ENCODE data around the gene BCAS3.

BCAS3 gene

DNA sequence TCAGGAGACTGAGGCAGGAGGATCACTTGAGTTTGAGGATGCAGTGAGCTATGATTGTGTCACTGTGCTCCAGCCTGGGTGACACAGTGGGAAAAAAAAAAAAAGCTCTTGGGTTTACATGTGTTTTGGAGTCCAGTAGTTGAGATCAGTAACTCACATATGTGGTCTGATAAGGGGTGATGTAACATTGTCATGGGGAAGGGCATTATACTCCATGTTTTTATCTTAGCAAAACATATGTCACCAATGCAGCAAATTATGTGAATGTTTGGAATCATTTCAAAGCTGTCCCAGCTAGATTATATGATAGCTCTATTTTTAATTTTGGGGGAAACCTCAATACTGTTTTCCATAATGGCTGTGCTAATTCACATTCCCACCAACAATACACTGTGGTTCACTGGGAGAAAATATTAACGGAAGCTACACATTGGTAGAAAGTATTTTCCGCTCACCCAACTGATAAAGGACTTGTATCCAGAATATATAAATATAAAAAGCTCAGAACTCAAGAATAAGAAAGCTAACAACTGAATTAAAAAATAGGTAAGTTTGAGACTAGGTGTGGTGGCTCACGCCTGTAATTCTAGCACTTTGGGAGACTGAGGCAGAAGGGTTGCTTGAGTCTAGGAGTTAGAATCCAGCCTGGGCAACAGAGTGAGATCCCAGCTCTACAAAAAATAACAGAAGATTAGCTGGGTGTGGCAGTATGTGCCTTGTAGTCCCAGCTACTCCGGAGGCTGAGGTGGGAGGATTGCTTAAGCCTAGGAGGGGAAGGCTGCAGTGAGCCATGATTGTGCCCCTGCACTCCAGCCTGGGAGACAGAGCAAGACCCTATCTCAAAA lies 497.9 kb downstream of the BCAS3 start:
- DNase-seq = no peak

DNA sequence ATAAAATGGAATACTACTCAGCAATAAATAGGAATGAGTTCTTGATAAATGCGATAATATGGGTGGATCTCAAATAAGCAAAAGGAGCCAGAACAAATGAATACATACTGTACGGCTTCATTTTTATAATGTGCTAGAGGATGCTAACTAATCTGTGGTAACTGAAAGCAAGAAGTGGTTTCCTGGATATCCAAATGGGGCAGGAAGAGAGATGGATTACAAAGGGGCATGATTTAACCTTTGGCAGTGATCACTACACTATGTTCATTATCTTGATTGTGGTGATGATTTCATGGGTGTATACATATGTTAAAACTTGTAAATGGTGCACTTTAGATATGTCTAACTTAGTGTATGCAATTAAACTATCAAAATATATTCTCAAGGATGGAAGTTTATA lies 499.7 kb downstream of the BCAS3 start:
- no peak for DNase-seq

DNA sequence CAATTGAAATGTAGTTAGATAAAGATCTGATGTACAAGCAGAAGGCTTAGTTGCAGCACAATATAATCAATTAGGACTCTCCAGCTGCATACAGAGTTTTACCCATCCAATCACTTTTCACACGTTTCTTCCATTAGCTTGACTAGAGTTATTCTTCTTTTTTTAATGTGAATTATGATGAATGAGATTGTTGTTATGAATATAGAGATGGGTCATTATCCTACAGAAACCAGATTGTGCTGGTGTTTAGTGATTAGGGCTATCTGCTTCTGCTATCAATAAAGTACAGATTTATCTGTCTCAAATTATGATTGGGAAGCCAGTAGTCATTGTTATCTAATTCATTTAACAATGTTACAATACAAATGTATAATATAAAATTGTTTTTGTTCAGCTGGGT lies 500.6 kb downstream of the BCAS3 start:
- DNase-seq = no peak

- DNase-seq = no peak
These were observed 501.7 kb downstream of the BCAS3 start for GRCh38 chr17:61179380-61179806.

- no peak for DNase-seq
These were observed 506.1 kb downstream of the BCAS3 start for GRCh38 chr17:61183793-61184192.

DNA sequence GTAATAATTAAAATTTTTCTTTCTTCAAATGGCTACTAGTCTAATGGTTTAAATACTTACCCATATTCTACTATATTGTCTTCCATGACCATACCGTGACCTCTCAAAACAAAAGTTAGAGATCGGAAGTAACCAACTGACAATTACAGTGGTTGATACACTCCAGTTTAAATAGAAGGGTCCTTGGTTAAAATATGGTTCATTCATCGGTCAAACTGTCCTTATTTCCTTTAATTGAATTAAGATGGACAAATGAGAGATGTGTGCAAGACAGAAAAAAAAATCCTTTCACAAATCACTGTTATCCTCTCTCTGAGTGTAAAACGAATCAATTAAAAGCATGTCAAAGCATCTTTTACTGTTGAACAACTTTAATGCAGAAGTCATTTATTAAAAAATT lies 507.7 kb downstream of the BCAS3 start:
- no peak for DNase-seq

DNA sequence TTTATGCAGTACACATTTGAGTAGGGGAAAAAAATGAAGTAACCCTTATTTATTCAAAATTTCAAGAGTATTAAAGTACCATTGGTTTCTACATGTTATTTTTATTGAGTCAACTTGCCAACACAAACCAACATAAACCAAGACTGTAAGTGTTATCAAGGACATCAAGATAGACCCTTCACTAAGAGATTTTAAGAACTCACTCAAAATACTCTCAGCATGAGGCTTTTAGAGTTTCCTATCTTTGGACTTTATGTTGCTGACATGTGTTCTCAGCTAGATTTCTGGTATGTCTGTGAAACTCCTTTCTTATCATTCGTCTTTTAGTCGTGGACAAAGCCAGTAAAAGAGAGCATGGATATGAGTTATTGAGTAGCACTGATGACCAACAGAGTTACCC lies 509.4 kb downstream of the BCAS3 start:
- no peak for DNase-seq

GRCh38 chr17:61188081-61188480 lies 510.4 kb downstream of the BCAS3 start:
- no peak for DNase-seq

DNA sequence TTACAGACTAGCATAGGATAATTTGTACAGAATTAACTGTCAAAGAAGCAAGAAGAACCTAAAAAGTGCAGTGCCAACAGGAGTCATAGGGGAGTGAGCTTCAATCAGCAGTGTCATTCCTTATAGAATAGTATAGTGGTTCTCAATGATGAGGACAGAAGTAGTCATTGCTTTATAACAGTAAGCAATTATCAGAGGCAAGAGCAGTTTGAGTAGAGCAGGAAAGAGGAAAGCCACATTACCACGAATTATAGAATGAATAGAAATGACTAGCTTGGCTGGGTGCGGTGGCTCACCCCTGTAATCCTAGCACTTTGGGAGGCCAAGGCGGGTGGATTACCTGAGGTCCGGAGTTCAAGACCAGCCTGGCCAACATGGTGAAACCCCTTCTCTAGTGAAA lies 512.3 kb downstream of the BCAS3 start:
- DNase-seq = no peak

DNA sequence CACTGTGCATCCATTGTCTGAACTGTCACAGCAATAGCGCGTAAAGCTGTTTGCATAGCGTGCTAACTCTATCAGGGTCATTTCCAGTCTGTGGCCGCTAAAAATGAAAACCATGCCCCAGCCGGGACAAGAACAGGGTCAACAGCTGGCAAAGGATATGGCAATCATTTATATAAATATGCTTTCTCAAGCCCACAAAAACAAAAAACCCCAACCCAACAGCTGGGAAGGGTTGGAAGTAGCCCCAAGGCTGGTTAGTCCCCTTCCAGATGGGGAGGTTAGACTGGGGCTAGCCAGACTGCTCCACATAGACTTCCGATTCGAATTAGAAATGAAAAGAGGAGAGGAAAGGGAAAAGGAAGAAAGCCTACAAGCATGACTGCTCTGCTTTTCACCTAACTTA lies 518.7 kb downstream of the BCAS3 start:
- DNase-seq = no peak

DNA sequence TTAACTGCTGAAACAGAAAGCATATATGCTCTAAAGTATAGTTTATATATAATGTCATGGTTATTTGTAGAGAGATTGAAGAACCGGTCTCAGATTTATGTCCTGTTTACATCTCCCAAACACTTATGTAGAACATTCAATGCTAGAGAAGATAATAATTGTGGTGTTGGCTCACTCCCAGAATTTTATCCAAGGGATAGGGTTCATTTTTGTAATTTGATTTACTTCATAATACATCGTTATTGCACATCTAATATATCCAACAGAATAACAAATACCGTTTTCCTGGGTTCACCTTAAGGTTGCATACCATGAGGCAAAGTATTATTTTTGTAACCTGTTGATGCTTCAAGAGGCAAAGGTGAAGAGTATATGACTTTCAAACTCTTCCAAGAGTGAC lies 519.1 kb downstream of the BCAS3 start:
- DNase-seq = no peak

DNA sequence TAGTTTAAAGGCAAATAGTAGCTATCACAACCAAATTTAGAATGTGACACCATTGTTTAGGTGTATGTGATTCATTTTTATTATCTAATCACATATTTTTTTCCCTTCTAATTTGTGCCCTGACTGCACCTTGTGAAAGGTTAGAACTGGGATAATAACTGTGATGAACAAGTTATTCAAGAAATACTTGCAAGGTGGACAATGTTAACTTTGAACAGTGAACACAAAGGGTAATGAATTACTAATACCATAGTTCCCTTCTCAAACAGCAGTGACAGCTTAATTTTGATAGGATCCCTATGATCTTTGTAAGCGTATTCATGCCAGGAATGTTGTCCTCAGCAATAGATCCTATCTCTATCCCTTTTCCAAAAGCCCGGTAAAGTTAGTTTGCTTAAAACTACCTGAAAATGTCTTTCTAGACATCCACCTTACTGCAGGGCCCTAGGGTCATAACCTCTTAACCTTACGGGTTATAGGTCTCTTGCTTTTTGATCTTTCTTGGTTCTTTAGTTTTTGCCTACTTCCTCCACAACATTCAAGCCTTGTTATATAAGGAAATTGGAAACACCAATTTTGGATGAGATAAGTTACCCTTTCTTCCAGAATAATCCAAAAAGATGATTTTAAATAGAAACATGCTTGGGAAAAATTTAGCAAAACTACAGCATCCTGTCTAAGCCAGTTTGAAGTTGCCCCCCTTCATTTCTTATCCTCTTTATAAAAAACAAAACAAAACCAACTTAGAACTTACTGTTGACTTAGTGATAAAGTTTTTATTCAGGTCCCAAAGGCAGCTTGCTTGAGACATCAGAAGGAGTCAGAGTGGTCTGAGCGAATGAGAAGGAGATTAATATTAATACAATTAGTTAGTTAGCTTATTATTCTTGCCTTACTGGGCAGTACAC lies 522.0 kb downstream of the BCAS3 start:
- DNase-seq = no peak

DNA sequence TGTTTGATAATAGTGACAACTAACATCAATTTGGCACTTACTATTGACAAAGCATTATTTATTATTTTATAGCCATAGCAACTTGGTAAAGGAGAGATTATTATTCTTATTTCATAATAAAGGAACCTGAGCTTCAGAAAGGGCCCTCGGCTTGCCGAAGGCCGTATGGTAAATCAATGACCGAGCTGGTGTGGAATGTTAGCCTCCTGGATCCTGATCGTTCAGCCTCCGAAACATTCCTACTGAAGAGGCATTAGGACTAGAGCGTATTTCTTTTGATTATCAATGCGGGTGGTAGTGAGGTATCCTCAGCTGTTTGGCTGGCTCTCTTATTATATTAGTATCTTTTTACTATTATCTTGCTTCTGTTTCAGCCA lies 522.7 kb downstream of the BCAS3 start:
- no peak for DNase-seq

GRCh38 chr17:61201211-61201610 lies 523.6 kb downstream of the BCAS3 start:
- no peak for DNase-seq

- DNase-seq = no peak
These were observed 524.9 kb downstream of the BCAS3 start for GRCh38 chr17:61202564-61202963.

GRCh38 chr17:61203671-61204131 lies 526.0 kb downstream of the BCAS3 start:
- no peak for DNase-seq

DNA sequence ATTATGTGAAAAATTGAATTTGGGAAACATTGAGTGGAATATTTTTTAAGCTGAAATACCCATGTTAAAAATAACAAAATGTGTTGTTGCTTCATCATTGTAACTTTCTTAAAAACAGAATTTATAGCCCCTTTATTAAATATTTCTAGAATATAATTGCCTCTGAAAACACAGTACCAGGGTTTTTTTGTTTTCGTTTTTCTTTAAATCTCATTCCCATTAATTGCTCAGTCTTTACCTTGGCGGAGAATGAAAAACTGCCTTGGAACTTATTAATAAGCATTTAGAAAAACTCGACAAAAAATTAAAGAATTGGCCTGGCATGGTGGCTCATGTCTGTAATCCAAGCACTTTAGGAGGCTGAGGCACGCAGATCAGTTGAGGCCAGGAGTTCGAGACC lies 526.8 kb downstream of the BCAS3 start:
- no peak for DNase-seq

GRCh38 chr17:61205401-61205800 lies 527.8 kb downstream of the BCAS3 start:
- no peak for DNase-seq

DNA sequence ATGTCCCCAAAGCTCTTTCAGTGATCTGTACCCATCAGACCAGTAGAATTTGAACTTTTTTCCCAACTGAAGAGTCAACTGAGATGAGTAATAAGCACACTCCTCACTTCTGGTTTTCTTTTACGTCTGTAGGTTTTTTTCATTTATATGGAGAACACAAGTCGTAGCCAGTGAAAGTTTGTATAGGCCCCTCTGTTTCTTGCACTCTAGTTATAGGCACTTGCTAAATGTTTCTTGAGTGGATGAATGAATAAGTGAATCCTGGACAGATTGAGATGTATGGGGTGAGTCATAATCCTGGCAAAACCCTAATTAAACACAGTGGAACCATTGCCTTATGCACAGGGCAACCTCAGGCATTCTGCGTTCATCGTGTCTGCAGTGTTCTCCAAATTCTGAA lies 528.3 kb downstream of the BCAS3 start:
- DNase-seq = no peak

DNA sequence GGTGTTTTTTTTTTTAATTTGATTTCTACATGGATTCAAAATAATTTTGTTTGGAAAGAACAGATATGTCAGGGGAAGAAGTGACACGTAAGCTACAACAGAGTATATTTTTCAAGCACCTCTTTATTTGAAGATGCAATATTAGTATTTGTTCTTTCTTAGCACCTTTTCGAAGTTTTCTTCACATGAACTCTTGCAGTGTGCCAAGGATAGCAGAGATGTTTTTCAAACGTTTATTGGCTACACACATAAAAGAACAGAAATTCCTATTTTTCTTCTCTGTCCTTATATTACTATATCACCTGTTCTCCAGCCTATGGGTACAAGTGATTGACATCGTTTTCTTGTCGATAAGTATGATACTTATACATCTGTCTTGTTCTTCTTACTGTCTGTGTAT lies 529.3 kb downstream of the BCAS3 start:
- no peak for DNase-seq

DNA sequence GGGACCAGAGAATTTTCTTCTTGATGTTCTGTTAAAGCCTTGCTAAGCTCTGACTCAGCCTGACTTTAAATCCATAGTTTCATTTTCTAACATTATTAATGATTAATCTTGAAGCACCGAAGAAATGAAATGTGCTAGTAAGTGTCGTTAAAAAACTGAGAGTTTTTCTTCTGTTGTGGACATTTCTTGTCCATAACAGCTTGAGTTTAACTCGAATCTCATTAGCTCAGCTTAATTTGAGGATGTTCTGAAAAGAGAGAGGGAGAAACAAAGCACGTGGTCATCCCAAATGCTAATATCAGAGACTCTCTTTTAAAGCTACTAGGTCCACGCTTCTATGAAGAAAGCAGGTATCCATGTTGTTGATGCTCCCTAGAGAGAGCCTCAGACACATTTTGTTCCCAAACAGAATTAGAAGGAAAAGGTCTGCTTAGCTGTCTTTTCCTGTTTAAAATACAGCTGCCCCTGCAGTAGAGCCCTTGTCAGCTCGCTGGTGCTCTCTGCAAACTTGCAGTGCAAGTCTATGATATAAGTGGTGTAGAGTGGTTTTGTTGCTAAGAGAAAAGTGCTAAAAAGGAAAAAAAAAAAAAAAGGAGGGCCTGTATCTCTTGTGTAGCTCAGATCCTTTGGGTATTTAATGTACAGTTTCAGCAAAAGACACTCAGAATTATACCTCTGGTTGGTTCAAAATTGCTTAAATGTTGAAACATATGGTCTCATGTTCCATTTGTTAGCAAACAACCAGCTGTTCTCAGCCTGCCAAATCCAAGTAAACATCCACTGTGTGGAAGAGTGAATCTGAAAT lies 530.9 kb downstream of the BCAS3 start:
- DNase-seq = no peak

DNA sequence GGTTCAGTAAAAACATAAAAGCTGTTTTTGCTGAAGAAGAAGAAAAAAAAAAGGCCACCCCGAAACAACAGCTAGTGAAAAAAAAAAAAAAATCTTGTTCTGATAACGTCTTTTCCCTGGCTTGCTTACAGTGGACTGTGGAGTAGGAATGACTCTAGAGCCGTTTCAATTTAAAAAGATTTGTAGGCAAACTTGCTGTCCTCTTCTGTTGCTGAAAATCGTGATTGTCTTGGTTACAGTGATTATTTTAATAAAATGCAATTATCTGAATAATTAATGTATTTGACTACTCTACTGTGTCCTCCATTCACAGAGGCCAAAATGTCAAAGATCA lies 531.4 kb downstream of the BCAS3 start:
- DNase-seq = no peak

GRCh38 chr17:61209525-61209924 lies 531.9 kb downstream of the BCAS3 start:
- DNase-seq = no peak
